HG02943 (cell line): ENCODE data around the gene SRRM5.
"Not testable (repeated sequence)": the region's sequence is repeated elsewhere in the genome, so short reads cannot be mapped to it uniquely, and the experiment has no call there.

Experiments used
- ATAC-seq: cut with Tn5 transposase; IDR thresholded peaks from one replicate; pipeline ENCODE4 v1.9.1; 2021; ENCODE audit warnings: mild to moderate bottlenecking, low read depth, moderate library complexity; ENCODE audit not compliant: unreplicated experiment

SRRM5 gene

GRCh38 chr19:43635561-43635940 is 23.7 kb downstream of the SRRM5 start:
- not testable (repeated sequence) for ATAC-seq

GRCh38 chr19:43636121-43636683 is 24.3 kb downstream of the SRRM5 start:
- ATAC-seq, result no peak

- no peak for ATAC-seq
Measured at GRCh38 chr19:43638214-43638994, 26.5 kb downstream of the SRRM5 start.

GRCh38 chr19:43638995-43639518 is 27.2 kb downstream of the SRRM5 start:
- ATAC-seq, result no peak

GRCh38 chr19:43639519-43640423 is 27.9 kb downstream of the SRRM5 start, which contains the start of gene CADM4:
TSS of gene CADM4 (minus strand) at chr19:43639850. CDS start at chr19:43639790, 60 bp downstream.
- no peak for ATAC-seq

GRCh38 chr19:43640424-43640757 is 28.5 kb downstream of the SRRM5 start:
- no peak for ATAC-seq

GRCh38 chr19:43641333-43641732 is 29.4 kb downstream of the SRRM5 start:
- ATAC-seq, result no peak

GRCh38 chr19:43642531-43642930 is 30.6 kb downstream of the SRRM5 start:
- no peak for ATAC-seq

- ATAC-seq, result no peak
Measured at GRCh38 chr19:43643326-43643725, 31.4 kb downstream of the SRRM5 start.

GRCh38 chr19:43644181-43644580 is 32.3 kb downstream of the SRRM5 start:
- no peak for ATAC-seq

- no peak for ATAC-seq
Measured at GRCh38 chr19:43648633-43649032, 36.7 kb downstream of the SRRM5 start.

- no peak for ATAC-seq
Measured at GRCh38 chr19:43649514-43649913, 37.6 kb downstream of the SRRM5 start.

GRCh38 chr19:43650276-43650675 is 38.4 kb downstream of the SRRM5 start:
- ATAC-seq, result not testable (repeated sequence)

GRCh38 chr19:43651758-43652545 is 40.1 kb downstream of the SRRM5 start:
- no peak for ATAC-seq

GRCh38 chr19:43652546-43652874 is 40.6 kb downstream of the SRRM5 start:
- ATAC-seq, result no peak

- no peak for ATAC-seq
Measured at GRCh38 chr19:43656436-43656835, 44.5 kb downstream of the SRRM5 start.

- ATAC-seq, result no peak
Measured at GRCh38 chr19:43658001-43658400, 46.1 kb downstream of the SRRM5 start.

- no peak for ATAC-seq
Measured at GRCh38 chr19:43658494-43658893, 46.6 kb downstream of the SRRM5 start.

GRCh38 chr19:43660301-43660970 is 48.5 kb downstream of the SRRM5 start:
- no peak for ATAC-seq

- no peak for ATAC-seq
Measured at GRCh38 chr19:43660971-43661360, 49.1 kb downstream of the SRRM5 start.
